CD4-positive, alpha-beta T cell treated with Interleukin-2 at 100 ng/mL for 4 hours (primary cell): ENCODE data around the gene TRIM25.

Experiments
- DNase-seq: peaks from one replicate; pipeline ENCODE4 v3.0.0-alpha.2; 2020; ENCODE audit warnings: low spot score

The TRIM25 gene

DNA sequence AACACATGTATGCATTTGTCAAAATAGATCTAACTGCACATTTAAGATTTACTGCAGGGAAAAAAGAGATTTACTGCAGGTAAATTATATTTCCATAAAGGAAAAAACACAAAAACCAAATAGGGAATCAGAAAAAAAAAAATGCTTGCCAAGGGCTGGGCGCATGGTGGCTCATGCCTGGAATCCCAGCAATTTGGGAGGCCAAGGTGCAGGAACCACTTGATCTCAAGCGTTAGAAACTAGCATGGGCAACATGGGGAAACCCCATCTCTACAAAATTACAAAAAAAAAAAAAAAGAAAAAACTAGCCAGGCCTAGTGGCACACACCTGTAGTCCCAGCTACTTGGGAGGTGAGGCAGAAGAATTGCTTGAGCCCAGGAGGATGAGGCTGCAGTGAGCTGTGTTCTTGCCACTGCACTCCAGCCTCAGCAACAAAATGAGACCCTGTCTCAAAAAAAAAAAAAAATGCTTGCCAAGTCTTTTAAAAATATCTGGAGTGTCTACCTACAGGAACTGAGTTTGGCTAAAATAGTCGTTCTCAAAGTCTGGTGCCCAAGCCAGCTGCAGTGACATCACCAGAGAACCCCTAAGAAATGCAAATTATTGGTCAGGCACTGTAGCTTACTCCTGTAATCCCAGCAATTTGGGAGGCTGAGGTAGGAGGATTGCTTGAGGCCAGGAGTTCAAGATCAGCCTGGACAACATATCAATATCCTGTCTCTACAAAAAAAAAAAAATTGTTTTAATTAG, 17.5 kb downstream of the TRIM25 start:
- DNase-seq, result no peak

DNA sequence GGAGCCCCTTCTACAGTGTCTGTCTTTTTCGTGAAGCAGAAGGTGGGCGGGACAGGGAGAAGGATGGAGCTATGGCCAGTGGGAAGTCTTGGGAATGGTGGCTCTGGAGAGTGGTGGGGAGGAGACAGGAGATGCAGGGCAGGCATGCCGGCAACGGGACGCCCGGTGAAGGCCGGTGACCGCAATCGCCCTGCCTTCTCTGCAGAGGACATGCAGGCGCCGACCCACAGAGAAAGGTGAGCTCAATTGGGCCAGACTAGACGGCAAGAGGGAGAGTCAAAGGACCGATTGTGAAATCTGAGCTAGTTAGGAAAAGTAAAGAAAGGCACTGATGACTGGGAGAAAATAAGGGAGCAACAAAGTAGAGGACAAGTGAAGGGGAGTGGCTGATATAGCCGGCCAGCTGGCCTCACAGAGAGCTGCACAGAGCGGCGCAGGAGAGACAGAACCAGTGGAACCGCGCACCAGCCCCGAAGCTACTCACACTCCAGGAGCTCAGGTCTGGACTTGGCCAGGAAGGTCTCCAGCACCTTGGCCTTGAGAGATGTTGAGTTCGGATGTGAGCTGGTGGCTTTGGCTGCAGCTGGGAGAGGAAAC, 18.9 kb downstream of the TRIM25 start:
- DNase-seq, result no peak

DNA sequence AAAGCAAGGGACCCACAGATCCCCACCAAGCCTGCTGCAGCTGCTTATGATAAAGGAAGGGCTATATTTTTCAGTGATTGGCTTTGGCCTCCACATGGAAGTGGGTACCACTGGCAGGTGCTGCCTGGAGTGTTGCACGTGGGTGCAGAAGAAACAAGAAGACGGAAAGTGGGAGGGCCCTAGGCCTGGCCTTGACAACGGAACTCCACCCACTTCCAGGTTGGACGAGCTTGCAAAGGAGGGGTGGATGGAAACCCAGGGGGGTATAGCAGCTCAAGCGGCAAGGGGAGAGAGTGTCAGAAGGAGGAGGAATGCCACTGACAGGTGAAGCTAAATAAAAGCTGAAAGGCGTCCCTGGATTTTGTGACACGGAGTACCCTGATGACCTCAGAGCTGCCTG, 20.3 kb downstream of the TRIM25 start:
- no peak for DNase-seq

DNA sequence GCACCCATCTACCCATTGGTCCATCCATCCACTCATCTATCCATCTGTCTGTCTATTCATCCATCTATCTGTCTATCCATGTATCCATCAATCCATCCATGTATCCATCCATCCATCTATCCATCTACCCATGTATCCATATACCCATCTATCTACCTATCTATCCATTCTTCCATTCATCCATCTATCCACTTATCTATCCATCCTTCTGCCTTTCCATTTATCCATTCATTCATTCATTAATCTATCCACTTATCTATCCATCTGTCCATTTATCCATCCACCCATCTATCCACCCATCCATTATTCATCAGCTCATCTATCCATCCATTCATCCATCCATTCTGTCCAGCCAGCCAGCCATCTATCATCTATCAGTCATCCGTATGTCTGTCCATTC, 21.5 kb downstream of the TRIM25 start:
- no peak for DNase-seq

DNA sequence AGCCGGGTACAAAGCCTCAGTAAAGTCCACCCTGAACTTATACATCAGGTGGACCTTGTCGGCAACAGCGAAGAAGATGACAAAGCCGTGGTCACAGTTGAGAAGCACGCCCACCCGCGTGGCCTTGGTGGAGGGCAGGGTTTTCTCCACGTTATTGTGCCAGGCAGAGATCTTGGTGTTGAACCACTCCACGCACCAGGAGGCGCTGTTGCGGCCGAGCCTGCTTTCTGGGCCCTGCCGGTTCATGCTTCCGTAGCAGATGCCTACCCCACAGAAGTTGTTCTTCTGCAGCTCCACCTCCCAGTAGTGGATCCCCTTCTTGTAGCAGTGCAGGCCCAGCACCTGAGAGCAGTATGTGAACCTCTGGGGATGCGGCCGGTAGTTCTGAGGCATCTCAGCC, 22.1 kb downstream of the TRIM25 start:
- peak; percentile 44 for DNase-seq

DNA sequence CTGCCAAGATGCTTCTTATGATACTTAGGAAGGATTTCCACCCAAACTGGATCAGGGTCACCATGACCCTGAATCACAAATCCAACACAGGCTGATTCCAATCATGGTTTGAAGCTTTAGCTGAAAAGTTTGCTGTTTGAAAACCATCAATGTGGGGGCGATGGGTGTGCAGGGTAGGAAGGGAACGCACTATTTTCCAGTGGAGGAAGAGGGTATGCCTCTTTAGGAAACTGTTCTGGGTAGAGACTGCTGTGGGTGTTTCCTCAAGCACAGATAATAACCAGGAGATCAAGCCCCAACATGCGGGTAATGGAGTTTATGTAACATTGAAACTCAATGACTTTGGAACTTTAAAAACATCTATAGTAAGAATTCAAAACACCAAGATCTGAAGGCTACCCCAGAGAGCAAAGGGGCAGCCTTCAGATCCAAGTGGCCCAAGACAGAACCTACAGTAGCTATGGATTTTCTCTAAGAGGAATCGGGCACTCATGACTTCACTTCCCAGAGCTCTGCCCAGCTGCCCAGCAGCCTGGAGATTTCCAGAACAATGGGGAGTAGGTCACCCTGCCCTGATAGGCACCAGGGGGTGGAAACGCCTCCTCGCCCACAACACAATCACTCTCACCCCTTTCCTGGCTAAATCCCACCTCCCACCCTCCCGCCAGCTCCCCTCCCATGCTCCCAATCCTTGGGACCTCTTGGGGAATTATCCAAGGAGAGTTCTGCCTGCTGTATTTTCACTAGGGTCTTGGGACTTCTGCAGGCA, 22.8 kb downstream of the TRIM25 start:
- no peak for DNase-seq

DNA sequence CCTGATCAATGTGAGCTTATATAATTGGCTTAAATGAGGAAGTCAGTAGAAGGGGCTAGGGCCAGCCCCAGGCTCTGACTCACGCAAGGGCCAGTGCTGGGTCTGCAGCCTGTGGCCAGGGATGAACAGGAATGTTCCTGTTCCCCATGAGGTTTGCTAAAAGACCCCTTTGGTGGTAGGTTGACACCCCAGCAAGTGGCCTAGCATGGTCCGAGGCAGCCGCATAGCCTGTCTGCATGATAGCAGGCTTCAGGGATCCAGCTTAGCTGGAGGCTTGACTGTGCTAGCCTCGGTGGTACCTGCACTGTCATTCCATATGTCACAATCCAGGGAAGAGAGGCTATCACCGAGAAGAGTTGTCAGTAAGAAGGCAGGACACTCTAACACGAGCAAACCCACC, 23.5 kb downstream of the TRIM25 start:
- no peak for DNase-seq

DNA sequence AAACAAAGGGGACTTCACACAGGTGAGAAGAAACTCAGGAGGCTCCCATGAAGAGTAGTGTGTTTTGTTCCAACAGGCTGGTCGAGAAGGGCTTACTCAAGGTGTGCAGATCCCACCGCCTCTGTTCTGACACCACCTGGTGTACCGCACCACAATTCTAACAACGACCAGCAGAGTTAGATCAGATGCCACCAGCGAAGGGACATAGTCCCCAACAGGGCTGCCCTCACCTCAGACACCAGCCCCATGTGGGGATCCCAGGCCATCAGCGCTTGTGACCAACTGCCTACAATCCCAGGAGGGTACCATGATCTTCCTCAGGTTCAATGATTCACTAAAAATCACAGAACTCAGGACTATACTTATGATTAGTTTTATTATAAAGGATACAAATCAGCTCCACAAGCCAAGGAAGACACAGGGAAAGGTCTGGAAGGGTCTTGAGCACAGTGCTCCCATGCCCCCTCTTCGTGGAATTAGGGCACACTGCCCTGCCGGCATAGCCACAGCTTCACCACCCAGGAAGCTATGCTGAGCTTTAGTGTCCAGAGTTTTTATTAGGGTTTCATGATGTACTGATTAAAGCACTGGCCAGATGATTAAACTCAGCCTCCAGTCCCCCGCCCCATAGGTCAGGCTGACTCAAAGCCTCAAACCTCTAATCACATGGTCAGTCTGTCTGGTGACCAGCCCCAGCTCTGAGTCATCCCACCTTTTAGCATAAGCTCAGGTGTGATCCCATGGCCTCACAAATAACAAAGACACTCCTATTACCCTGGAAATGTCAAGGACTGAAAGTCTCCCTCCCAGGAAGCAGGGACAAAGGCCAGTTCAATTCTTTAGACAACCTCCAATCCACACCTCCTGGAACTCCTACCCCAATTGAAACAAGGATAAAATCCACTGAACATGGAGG, 26.0 kb downstream of the TRIM25 start:
- no peak for DNase-seq

DNA sequence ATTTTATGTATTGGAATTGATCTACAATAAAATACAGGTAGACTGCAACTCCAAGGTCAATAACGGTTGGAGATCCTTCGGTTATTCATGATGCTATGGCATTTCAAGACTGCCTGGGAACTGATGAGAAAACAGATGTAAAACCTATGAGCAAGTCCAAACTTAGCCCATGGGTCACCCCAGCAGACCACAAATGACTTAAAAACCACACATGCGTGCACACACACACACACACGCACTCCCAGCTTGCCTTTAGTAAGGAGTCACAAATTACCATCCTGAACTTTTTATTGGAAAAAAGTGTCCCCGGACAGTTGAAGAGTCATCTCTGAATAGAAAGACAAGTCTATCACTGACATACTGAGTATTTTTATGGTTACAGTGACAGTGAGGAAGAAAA, 26.7 kb downstream of the TRIM25 start:
- DNase-seq, result no peak

DNA sequence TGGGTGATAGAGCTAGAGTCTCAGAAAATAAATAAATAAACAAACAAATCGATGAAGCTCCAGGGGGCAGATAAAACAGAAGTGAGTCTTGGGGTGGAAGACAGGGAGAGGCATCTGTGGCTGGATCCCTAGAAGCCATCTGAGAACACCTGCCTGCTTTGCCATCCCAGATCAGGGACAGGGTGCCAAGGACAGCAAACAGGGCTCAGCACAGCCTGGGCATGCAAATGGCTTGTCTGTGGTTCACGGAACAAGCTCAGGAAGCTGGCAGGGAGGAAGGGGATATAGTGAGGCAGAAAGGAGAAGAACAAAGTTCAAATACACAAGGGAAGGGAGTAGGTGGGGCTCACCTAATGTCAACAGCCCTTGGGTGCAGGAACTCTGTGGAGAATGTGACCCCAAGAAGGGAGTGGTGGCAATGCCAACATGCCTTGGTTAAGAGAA, 27.5 kb downstream of the TRIM25 start:
- no peak for DNase-seq

DNA sequence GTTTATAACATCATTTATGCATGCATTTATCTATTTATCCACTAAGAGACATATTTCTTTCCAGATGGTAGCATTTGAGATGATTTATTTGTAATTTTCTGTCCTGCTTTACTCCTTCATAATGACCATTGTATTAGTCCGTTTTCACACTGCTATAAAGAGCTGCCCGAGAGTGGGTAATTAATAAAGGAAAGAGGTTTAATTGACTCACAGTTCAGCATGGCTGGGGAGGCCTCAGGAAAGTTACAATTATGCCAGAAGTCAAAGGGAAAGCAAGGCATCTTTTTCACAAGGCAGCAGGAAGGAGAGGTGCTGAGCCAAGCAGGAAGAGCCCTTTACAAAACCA, 28.6 kb downstream of the TRIM25 start:
- no peak for DNase-seq

DNA sequence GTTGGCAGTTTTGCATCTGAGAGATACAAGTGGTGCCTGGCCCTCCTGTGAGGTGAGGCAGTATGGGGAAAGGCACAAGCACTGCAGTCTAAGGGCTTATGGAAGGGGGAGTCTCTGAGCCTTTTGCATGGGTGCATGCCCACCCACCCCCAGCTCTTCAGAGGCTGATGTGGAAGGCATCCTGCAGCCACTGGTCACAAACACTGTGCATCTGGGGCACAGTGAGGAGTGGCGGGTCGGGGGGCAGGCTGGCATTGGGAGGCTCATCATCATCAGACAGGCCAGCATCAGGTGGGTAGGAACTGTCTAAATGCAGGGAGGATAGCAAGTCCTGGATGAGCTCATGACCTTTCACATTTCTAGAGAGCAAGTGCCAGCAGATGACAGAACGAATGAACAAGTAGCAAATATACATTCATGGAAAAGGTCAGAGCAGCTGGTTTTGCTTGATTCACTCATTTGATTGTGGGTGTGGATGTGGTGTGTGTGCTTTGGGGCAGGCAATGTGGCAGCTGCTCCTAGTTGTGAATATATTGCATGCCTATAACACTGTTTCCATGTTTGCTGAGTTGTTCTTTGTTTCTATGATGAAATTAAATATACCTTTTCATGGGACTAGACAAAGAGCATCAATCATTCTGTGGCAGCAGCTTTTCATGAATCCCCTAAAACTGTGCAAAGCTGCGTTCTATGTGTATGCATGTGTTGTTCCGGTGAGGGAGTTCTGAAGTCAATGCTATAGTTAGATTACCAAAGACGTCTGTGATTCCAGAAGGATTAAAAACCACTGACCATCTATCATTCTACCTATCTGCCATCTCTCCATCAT, 29.2 kb downstream of the TRIM25 start:
- no peak for DNase-seq

DNA sequence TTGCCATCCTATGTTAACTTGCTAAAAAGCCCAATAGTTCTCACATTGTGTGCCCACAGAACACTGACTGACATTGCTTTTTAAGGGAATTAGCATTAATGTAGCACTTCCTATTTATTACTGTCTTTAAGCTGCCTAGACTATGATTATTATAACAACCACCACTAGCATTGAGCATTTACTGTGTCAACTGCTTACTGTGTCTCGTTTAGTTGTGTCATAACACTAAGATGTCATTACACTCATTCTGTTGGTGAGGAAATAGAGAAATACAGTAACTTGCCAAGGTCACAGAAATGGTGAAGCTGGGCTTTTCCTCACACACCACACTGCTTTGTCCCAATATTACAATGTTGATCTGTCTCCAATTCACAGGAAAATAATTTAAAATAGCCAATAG, 30.2 kb downstream of the TRIM25 start:
- DNase-seq, result no peak

DNA sequence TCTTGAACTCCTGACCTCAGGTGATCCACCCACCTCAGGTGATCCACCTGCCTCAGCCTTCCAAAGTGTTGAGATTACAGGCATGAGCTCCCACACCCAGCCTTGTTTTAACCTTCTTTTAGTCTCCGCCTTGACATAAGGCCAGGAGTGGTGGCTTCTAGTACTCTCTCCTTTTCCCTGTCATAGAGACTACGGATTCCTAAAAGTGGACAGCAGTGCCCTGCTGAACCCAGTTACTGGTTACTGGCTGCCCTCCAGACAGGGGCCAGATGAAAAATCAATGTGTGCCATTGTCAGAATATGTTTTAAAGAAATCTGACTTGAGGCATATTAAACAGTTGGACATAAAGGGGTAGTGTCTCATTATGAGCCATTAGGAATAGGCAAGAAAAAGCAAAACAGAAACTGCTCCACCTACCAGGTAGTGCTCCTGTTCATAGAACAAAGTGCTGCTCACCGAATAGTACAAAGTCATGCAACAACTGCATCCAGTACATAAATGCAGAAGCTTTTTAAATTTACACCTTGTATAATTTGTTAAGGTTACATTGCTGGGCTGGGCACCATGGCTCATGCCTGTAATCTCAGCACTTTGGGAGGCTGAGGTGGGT, 32.1 kb downstream of the TRIM25 start:
- DNase-seq, result no peak

DNA sequence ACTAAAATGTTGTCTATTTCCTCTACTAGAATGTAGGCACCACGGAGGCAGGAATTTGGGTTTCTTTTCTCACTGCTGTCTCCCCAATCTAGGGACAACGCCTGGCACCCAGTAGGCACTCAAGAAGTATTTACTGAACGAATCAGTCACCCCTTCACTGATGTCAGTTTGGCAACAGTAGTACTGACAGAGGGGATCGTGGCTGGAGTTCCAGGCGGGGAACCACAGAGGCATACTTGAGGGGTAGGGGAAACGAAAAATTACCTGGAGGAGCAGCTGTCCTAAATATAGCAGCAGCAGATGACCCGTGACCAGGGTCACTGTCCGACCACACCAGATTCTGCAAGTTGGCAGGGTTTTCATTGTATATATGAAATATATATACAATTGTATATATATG, 33.3 kb downstream of the TRIM25 start:
- DNase-seq, result no peak

DNA sequence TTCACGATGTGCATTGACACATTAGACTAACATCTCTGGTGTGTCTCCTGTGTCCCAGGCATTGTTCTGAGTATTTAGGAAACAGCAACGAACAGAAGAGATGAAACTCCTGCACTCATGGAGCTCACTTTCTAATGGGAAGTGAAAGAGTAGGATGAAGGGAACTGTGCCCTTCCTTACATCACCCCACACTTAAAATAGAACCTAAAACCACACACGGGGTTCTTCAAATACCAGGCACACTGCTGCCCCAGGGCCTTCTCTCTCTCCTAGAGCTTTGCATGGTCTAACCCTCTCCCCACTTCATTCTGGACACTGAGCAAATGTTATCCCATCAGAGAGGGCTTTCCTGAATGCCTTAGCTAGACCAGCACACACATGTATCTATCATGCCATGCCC, 33.7 kb downstream of the TRIM25 start:
- DNase-seq, result no peak

DNA sequence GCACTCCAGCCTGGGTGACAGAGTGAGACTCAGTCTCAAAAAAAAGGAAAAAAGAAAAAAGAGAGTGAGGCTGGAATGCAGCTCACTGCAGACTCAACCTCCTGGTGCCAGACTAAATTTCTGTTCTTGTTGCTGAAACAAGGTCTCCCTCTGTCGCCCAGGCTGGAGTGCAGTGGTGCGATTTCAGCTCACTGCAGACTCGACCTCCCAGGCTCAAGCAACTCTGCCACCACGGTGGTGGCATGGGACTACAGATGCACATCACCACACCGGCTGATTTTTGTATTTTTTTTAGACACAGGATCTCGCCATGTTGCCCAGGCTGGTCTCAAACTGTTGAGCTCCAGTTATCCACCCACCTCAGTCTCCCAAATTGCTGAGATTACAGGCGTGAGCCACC, 34.6 kb downstream of the TRIM25 start:
- no peak for DNase-seq

DNA sequence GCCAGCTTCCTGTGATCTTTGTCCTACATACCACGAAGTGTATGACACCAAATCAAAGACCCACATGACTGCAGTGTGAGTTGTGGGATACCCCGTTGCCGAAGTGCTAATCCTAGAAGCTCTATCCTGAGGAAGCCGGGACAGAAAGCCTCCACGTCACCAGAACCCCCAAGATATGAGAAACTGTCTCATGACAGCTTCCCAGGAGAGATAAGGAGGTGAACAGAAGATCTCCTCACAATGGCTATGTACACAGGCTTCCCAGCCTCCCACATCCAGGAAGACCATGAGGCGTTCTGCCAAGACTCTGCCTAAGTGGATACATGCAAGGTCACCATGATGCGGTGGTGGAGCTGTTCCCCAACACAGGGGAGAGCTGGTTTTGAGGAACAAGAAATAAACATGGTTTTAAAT, 37.1 kb downstream of the TRIM25 start:
- DNase-seq, result no peak

DNA sequence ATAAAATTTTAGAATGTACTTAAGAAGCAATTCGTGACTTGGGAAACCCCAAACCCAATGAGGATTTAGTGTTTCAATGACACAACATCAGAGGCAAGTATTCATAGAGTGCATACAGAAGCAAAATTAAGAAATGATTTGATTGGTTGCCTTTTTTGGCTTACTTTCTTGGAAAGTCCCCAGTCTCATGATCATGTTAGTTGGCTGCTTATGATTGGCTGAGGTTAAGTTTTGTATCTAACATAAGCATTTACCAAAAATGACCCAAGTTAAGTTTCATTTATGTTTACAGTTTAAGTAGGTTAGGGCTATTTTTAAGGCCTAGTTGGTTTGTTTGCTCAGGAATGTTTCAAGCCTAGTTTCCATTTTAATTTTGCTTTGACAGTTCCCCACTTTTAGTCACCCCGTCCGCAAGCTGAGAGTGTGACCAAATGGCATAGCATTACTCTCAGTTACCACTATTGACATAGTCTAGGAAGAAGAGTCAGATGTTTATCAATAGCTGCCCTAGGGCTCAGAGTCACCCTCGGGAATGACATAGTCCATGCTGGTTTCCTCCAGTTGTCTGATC, 43.7 kb downstream of the TRIM25 start:
- DNase-seq, result no peak

DNA sequence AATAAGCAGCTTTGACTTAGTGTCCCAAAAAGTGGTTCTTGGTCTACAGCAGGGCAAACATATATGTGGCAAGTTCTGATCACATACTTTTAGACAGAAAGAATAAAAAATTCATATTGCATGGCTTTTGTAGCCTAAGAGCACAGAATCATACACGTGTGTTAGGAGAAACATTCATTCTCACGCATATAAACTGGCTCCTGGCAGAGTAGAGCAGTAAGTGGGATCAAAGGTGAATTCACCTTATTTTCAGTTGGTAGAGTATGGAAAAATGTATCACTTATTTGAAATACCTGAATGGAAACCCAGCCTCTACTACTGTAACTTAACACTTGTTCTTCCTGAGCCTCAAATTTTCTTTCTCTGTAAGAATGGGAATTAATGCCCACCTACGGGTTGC, 45.1 kb downstream of the TRIM25 start:
- DNase-seq, result no peak

DNA sequence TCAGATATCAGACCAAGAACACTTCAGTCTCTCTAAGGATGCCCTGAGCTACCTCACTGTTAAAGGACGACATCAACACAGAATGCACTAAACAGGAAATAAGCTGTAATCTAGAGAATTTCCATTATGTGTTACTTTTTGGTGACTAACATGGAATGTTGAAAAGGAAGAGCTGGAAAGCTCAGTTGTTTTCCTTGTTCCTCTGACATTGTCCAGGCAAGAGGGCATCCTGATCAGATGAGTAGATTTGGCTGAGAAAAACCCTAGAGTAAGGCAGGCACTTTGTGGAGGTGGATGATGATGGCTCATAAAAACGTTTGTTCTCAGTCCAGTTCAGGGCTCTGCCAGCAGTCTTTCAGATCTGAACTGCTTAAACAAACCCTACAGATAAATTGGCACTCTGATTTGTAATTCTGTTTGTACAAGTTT, 45.9 kb downstream of the TRIM25 start:
- DNase-seq, result no peak
